Stimulated activated CD4-positive, alpha-beta T cell treated with anti-CD3 and anti-CD28 coated beads, Interleukin-4, amount 100 ng/mL, for 24 hours (primary cell): Measurements from ENCODE around the gene SHMT2.
"Not testable (repeated sequence)": the region's sequence is repeated elsewhere in the genome, so short reads cannot be mapped to it uniquely, and the experiment has no call there.

Experiments used
- DNase-seq: peaks from one replicate; pipeline ENCODE4 v3.0.0-alpha.2; 2020

SHMT2 gene

DNA sequence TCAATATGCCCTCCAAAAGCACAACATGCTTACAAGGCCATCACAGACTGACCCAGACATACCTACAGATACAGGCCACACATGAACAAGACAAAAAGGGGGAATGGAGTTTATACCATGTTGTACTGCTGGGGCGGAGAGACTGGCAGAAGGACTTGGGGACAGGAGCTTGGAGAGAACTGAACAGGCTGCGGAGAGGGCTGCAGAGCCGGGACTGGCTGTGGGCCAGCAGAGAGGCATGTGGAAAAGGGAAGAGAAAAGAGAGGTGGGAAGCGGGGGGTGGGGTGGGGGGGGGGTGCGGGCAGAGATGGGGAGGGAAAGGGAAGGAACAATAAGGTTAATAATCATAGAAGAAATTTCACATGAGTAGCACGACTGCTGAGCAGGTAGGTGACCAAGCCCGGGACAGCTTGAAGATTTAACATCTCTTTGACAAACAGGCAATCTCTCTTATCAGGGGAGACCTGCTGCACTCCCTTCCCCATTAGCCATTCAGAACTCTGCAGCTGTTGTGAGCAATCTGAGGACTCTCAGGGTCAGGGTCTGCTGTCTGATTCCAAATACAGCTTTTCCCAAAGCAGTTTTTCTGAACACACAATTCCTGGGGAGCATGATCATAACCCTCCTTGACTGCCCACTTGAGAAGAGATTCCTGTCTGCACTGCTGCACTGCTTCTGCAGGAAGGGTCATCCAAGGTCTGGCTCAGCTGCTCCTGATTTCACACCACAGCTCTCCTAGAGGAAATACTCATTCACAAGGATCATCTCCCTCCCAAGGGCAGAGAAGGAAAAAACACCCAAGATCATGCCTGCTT lies 43.0 kb downstream of the SHMT2 start:
- no peak for DNase-seq

DNA sequence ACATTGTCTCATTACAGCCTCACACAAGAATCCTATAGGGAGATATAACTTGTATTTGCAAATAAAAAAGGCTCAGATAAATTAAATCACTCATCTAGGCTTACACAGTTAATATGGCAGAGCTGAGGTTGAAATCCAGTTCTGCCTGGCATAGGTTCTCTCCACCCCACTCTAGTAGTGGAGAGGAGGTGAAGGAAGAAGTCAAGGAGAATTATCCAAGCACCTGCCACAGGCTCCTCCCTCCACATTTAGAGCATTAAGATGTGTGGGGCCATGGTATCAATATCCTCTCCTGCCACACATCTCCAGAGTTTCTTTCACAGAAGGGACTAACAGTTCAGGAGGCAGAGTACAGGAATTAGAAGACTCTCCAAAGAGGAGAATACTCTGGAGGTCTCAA lies 44.0 kb downstream of the SHMT2 start:
- no peak for DNase-seq

DNA sequence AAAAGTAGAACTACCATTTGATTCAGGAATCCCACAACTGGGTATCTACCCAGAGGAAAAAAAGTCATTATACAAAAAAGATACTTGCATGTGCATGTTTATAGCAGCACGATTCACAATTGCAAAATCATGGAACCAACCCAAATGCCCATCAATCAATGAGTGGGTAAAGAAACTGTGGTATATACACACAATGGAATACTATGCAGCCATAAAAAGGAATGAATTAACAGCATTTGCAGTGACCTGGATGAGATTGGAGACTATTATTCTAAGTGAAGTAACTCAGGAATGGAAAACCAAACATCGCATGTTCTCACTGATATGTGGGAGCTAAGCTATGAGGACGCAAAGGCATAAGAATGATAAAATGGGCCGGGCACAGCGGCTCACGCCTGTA lies 46.7 kb downstream of the SHMT2 start:
- not testable (repeated sequence) for DNase-seq

DNA sequence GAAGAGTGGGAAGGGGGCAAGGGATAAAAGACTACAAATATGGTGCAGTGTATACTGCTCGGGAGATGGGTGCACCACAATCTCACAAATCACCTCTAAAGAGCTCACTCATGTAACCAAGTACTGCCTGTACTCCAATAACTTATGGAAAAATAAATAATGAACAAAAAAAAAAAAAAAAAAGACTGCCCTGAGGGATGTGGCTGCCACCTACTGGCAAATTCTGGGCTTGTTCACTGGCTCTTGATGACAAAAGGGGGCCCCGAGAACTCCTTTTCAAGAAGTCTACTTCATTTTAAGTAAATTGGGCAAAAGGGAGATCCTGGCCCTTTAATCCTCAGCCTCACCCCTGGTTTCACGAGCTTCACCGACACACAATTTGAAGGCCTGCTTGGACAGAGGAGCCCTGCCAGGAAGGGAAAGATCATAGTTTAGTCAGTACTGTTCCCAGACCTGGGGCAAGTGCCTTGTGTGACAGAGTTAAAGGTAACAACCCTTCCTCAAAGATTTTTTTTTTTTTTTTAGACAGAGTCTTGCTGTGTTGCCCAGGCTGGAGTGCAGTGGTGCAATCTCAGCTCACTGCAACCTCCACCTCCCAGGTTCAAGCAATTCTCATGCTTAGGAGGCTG lies 47.5 kb downstream of the SHMT2 start:
- DNase-seq = peak; percentile 15

DNA sequence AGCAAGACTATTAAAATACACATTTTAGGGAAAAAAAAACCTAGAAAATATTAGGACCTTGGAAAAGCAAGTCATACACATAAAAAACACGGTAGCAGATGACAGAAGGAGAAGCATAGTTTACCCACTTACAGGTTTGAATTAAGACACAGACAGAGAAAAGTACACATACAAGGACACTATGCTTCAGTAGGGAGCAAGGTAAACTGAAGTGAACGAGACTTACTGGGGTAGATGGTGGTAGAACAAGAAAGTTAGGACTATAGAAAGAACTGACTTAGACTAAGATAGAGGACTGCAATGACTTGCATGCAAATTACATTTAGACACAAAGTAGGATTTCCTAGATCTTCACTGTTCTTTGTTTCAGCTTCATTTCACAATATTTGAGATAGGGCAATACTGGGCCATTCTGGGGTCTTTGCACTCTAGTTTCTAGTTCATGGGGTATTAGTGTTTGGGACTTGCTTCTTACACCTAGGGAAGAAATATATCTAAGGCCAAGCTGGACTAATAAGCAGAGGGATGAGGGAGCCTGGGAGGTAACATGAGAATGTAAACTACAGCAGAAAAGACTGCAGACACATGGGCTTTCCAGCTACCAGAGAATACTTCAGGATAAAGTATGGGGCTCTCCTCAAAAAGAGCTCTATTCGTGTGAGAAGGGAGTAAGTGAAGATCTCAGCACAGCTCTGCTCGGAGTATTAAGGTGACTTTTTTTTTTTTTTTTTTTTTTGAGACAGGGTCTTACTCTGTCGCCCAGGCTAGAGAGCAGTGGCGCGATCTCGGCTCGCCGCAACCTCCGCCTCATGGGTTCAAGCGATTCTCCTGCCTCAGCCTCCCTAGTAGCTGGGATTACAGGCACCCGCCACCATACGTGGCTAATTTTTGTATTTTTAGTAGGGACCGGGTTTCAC lies 49.2 kb downstream of the SHMT2 start:
- no peak for DNase-seq

DNA sequence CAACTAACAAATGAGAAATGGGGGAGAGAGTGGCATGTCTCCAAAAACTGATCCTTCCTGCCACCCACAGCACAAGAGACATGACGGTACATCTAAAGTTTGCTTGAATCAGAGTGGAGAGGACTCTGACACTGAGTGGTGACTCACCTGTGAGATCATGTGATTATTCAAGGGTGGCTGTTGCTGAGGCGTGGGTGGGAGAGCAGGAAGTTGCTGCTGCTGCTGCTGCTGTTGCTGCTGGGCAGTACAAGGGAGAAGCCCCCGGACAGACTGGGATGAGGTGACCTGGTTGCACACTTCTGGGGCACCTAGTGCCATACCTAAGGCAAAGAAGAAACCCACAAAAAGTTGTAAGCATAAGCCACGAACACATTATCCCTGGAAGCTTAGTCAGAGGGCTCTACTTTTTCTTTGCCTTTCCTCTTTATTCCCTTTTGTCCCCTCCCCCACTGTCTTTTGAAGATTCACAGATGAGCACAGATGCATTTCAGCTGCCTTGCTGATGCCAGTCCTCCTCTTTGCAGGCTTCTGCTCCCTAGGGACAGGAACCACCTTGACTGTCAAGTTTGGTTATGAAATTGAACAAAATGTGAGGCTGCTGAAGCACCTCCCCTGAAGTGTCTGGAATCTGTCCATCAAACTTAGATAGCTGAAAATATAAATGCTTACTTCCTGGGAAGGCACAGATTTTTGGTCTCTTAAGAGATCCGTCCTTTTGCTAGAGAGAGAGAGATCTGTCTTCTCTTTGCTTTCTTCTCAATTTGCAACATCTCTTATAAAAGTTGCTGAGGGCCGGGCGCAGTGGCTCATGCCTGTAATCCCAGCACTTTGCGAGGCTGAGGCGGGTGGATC lies 50.9 kb downstream of the SHMT2 start:
- DNase-seq = peak; percentile 83

DNA sequence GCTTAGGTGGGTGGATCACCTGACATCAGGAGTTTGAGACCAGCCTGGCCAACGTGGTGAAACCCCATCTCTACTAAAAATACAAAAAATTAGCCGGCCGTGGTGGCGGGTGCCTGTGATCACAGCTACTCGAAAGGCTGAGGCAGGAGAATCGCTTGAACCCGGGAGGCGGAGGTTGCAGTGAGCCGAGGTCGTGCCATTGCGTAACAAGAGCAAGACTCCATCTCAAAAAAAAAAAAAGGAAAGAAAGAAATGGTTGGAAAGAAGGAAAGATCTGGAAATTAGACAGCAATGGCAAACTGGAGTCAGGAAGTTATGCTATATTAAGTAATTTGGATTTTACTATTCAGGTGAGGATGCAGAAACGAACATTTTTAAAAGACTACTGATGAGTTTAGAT lies 52.6 kb downstream of the SHMT2 start:
- not testable (repeated sequence) for DNase-seq
